Endothelial cell of hepatic sinusoid (primary cell): ENCODE results near the gene TLE1.
"Not testable (repeated sequence)": the region's sequence is repeated elsewhere in the genome, so short reads cannot be mapped to it uniquely, and the experiment has no call there.

Experiments used
- in situ Hi-C: cut with HindIII; loops from 2 replicates; pipeline ENCODE4 v1.10.0; 2017; ENCODE audit warnings: low sequenced_read_pairs

The TLE1 gene

DNA sequence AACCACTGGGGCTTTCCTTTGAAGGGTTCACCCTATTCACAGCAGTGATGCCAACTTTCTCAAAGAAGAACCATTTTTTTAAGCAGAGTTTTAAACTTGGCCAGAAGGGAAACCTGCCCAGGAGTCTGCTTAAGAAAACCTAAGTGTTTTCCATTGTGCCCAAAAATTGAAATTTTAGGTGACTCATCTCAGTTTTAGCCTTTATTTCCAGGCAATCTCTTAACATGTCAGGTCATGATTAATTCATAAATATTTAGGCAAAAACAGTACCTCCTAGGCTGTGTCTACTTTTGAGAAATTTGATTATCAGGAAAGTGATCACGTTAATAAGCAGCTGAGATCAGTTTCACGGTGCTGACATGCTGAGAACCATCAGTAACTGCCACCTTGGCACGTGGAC, 61.9 kb downstream of the TLE1 start:
- in situ Hi-C loops = no loop called here

DNA sequence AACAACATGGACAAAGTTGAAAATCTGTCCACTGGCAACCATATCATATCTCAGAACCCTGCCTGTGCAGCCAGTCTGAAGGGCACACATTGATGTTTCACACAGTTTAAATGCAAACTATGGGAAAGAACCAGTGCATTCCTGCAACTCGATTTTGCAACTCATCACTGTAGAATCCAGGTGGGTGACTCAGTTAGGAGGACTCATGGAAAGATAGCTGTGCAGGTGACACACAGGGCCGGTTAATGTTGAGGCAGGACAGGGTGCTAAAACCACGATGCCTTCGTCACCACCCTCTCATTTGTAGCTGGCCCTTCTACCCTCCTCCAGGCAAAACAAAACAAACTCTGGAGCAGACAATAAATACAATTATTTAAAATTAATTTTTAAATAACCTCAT, 62.8 kb downstream of the TLE1 start:
- in situ Hi-C loops = no loop called here

DNA sequence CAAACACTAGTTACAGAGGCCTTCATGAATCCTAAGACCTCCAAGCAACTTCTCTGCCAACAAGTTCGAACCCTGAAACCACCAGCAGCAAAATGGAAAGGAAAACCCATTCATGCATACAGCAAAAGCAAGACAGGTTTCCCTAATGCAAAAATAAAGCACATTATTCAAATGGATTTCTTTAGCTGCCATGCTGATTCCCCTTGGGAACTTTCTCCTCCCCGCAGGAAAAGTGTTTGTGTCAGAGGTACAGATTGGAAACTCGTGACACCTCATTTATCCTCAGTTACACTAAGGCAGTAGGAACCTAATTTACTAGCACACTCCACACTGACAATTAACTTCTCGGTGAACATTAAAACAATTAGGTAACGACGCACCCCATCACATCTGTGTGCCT, 63.4 kb downstream of the TLE1 start:
- in situ Hi-C loops = no loop called here

DNA sequence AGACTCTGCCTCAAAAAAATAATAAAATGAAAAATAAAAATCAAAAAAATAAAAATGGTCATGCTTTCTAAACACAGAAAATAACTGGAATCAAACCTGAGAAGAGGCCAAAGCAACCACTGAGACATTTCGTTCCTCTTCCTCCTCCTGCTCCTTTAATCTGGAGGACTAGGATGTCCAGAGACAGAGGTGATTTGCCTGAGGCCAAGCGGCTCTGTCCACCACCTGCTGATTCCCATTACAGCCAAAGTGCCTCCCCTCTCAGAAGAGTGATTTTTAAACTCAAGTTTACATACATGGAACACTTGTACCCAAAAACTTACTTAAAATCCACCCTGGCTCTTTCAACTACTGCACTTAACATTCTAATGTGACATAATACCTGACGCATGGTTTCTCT, 65.6 kb downstream of the TLE1 start:
- in situ Hi-C loops = no loop called here

DNA sequence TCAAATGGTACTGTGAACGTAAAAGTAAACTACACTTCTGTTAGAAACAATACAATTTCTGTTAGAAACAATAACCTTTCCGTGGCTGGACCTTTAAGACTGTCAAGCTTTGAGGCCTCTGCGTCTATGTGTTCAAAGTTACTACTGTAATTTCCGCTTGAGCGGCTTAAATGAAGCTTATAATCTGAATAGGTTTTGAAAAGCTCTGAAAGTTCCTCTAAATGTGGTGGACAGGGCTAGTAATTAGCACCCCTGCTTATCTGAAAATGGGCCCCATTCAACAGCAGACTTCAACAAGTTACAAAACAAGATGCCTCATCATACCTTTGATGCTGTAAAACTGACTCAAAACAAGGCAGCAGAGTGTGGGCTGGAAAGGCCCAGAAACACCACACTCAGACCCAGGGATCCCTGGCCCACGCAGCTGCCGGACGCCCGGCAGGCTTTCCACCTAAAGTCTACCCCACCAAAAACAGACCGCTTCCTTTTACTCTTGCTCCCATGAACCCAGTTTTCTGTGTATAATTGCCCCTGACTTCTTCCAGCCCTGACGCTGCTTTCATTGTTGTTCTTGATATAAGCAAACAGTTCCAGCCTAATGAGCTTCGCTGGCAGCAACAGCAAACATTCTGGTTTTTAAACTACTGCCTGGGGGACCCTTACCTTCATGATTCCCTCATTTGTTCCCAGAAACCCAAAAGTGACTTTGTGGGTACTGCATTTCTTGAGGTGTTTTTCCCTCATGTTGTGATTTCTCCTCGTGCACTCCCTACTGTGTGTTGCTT, 66.7 kb downstream of the TLE1 start:
- in situ Hi-C loops = no loop called here

DNA sequence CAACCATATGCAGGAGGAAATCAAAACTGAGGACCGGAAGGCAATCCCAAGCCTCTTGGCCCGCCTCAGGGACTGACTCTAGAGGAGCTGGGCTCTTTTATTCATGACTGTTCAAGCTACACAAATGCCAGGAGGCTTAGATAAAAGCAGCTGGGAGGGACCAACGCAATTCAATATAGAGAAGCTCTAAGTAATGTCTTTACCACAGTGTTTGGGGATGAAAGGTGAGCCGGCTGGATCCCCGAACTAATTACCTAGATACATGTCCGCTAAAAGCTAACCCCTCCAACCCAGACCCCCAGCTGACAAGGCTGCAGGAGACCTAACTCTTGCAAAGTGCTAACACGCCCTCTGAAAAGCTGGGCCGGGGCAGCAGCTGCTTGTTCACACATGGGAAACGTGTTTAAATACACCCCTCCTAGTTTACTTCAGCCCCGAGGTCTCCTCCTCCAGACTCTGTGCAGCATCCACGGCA, 67.5 kb downstream of the TLE1 start:
- in situ Hi-C loops = no loop called here

DNA sequence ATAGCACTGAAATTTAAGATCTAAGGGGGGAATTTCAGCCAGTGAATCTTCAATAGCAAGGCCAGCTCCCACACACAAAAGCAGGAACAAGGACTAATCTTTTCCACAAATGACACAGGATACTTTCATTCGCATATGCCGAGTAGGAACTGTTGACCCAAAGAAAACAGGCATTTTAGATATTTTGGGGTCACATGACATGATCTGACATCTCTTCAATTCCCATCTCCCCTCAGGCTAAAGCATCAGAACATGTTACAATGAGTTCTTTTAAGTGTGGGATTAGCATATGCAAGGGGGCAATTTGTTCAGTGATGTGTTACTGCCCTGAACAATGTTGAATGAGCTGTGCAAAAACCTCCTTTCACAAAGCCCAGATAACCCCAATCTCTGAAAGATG, 68.2 kb downstream of the TLE1 start:
- in situ Hi-C loops = no loop called here

DNA sequence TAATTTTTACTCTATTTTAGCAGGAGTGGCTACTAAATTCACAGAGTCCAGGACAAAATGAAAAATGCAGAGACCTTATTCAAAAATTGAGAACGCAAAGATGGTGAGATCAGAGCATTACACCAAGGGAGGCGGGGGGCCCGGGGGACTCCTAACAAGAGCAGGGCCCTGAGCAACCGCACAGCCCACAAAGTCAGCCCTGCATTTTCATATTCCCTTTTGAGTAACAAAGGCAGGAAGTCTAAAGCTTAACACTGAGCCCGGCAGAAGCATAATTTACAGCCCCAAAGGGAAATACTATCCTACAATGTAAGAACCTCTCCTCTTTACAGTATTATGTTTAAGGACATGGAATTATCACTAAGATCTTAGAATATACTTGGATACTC, 69.4 kb downstream of the TLE1 start:
- in situ Hi-C loops = no loop called here

DNA sequence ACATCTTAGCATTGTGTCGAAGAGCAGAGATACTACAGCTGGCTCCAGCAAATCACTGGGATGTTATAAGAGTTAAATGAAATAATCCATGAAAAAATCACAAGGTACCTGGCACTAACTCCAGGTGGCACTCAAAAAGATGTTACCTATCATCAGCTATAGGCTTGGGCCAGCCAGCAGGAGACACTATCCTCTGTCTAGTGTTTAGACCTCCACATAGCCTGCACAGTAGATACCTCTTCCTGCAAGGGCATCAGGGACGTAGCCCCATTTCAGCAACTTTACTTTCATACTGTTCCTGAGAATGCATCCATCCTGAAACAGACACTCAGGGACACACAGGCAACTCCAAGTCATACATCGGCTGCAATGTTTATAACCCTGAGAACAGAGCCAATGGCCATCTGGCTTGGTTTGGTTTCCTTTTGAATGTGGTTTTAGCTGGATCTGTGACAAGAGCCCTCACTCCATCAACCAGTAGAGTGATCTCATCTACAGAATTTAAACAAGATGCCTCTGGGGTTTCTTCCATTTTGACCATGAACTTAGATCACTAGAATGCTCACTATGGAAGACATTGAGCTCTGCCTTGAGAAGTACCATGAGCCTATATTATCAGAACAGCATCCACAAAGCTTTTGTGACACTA, 69.9 kb downstream of the TLE1 start:
- in situ Hi-C loops = loop anchor here (5.0 kb wide), 1 partner anchor 33 kb away; no protein-coding TSS in a partner anchor

DNA sequence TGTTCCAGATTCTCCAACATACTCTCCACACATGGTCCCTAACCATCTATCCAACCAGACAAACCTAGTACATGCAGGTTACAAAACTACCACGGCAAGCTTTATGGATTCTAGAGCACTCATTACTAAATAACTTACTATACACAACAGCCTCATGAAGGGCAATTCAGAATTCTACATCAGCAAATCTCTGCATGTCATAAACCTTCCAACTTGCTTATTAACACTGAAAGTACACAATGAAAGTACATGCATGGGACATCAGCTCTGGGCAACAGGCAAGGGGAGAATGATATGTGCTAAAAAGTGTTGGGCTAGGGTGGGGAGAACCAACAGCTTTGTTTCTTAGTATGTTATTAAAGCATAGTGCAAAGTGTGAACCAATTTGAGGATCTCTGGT, 70.4 kb downstream of the TLE1 start:
- in situ Hi-C loops = loop anchor here (5.0 kb wide), 1 partner anchor 33 kb away; no protein-coding TSS in a partner anchor

DNA sequence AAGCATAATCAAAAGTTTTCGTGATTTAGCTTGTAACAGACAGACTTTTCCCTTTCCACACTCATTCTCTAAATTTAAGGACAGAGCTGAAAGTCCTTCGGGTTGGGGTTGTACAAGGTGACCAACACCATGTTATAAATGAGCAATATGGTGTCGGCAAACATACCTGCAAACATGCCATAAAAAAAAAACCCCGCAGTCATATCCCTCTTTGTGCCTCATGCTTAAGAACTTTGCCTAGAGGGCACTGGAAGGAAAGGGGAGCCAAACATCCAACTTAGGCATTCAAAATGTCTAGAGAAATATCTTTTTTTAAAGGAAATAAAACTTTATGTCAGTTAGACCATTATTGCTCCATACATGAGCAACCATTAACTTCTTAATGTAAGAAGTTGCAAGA, 73.2 kb downstream of the TLE1 start:
- in situ Hi-C loops = loop anchor here (5.0 kb wide), 1 partner anchor 36 kb away; no protein-coding TSS in a partner anchor

DNA sequence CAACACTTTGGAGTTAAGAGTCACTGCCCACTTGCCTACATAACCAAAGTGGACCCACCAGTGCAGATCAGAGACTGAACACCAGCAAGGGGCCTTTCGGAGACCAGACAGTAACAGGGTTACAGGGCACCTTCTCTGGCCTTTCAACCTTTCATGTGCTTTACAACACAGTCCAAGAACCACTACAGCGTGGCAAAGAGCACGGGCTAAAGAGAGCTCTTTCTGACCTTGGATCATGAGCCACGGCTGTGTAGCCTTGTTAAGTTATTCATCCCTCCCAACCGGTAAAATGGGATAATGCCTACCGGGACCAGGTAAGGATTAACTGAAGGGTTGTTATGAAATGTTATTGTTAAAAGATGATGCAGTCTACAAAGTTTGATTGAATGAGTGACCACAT, 75.0 kb downstream of the TLE1 start:
- in situ Hi-C loops = no loop called here

DNA sequence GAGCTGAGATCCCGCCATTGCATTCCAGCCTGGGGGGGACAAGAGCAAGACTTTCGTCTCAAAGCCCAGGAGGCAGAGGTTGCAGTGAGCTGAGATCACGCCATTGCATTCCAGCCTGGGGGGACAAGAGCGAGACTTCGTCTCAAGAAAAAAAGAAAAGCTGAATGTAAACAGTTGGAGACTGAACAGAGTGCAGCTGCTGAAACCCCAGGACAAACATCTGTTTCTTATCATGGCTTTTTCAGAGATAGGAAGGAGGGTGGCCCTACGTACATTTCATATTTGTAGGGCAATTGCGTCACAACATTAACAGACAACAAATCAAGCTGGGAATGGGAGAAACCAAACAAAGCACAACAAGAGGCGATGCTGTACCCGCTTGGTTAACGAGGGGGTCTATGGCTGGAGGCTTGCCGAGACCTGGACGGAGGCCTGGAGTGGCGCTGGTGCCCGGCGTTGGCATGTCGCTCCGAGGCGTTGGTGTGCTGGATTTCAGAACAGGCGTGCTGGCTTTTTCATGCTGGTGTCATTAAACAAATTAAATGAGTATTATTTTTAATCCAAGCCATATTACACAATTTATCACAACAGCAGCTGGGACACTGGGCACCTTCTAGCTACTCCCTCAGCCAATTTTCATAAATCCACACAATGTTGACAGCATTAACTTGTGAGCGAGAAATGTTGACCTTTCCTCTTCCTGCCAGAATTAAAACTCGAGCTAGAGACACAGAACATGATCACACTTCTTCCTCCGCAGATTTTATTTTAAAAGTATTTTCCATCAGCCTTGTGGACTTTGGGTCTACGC, 76.1 kb downstream of the TLE1 start:
- in situ Hi-C loops = no loop called here

DNA sequence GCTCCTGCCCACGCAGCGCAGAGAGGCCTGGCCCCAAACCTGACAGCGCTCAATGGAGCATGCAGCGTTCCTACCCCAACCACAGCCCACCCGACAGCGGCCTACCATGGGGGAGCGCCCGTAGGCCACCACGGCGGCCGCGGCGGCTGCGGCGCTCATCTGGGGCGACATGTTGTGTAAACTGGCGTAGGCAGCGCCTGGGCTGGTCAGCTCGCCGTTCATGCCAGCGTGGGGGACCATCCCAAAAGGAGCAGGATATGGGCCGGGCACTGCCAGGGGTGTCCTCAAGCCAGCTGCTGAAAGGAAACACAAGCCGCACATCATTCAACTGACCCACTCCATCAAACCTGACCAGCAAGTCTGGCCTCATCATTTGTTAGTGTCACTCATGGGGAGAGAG, 77.7 kb downstream of the TLE1 start:
- in situ Hi-C loops = no loop called here

DNA sequence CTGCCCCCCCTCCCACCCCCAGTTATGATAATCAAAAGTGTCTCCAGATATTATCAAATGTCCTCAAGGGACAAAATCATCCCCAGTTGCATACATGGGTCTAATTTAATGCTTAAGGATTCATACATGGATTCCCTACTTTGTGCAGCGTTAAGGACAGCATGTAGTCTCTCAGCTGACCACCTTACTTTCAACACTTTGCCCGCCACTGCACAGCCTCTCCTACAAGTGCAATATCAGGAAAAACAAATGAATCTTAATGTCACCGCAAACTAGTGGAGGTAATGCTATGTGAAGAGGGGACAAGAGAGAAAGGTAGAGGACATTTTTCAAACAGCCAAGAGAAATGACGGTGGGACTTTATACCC, 78.6 kb downstream of the TLE1 start:
- in situ Hi-C loops = no loop called here

DNA sequence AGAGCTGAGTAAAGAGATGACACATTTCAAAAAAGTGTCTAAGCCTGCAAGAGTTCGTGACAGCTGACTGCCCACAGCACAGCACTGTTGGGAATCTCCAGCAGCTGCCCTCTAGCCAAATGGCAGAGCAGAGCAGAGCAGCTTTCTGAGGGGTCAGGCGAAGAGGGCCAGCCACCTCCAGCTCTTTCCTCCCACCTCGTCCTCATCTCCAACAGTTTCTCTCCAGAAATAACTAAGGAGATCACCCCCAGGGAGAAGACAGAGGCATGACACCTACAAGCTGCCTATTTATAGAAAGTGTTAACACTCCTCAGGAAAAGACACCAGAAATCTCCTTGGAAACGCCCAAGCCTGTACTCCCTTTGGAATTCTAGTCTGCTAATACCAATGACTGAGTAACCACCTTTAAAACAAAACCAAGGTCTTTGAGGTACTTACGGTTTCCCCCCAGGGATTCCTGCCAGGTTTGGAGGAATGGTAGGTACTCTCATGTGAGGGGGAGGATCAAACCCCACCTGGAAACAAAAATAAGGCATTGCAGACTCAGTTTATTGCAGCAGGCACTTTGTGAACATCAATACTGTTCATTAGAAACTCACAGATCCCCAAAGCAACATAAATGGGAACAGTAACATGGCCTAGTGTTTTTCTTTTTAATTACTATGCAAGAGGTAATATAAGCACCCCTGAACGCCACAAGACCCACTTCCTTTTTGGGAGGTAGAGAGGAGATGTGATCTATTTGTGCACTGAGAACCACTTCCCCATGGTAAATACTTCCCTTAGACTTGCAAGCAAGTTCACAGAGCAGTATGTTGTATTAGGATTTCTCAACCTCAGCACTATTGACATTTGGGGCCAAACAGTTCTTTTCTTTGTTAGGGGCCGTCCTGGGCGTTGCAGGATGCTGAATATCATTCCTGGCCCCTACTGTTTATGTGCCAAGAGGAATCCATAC, 79.3 kb downstream of the TLE1 start:
- in situ Hi-C loops = no loop called here

DNA sequence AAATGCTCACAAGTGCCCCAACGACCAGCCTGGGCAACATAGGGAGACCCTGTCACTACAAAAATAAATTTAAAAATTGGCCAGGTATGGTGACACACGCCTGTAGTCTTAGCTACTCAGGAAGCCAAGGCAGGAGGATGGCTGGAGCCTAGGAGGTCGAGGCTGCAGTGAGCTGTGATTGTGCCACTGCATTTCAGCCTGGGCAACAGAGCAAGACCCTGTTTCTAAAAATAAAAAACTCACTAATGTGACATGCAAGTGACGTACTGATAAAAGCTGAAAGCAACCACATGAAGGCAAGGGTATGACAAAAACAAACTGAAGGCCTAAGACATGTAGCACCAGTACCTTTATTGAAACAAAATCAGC, 81.1 kb downstream of the TLE1 start:
- in situ Hi-C loops = no loop called here

DNA sequence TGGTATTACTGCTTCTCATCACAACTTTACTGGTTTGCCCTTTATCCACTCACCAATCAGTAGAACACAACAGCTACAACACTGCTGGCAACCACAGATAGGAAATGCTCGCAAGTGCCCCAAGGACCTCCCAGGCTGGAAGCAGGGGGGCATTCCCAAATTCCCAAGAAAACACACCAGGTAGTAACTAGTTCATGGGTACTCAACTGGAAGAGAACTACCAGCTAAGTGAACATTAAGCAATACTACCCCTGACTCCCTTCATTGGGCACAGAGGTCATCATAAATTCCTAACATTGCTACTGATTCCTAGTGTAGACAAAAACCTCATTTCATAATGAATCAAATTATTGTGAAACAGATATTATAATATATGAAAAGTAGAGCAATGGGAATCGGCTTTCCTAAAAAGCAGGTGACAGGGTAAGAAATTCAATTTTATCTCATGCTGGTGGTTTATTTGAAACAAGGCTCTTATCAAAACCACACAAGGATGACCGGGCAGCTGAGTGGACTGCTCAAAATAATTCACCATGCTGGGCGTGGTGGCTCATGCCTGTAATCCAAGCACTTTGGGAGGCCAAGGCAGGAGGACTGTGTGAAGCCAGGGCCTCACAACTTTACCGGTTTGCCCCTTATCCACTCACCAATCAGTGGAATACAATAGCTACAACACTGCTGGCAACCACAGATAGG, 81.6 kb downstream of the TLE1 start:
- in situ Hi-C loops = no loop called here

DNA sequence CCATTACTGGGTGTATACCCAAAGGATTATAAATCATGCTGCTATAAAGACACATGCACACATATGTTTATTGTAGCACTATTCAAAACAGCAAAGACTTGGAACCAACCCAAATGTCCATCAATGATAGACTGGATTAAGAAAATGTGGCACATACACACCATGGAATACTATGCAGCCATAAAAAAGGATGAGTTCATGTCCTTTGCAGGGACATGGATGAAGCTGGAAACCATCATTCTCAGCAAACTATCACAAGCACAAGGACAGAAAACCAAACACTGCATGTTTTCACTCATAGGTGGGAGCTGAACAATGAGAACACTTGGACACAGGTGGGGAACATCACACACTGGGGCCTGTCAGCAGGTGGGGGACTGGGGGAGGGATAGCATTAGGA, 83.1 kb downstream of the TLE1 start:
- in situ Hi-C loops = not testable (repeated sequence)

DNA sequence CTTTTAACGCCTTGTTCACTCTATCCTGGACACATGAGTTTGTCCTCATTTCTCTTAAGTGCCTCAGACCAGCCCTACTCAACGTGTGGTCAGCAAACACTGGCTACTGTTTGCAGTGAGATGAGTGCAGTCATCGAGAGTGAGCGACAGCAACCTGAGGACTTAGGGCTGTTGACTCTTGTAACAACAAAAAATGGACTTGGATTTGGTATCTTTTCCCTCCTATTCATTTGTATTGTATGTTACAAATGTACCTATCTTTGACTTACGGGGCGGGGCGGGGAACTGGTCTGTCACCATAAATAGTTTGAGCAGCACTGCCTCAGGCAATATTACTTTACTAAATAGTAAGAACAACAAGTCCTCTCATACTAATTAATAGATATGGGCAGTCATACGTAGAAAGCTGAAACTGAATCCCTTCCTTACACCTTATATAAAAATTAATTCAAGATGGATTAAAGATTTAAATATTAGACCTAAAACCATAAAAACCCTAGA, 84.1 kb downstream of the TLE1 start:
- in situ Hi-C loops = no loop called here
